ENCODE data around the gene ACKR2.

Gene ACKR2

GRCh38 chr3:42887084-42887483 is 77.8 kb downstream of the ACKR2 start:
- DNase-seq (ENCODE audit: low spot score) = no peak

GRCh38 chr3:42891042-42891441 is 81.8 kb downstream of the ACKR2 start:
- no peak for DNase-seq (ENCODE audit: low spot score)

GRCh38 chr3:42892169-42892568 is 82.9 kb downstream of the ACKR2 start:
- no peak for DNase-seq (ENCODE audit: low spot score)

GRCh38 chr3:42892807-42893206 is 83.6 kb downstream of the ACKR2 start:
- DNase-seq (ENCODE audit: low spot score) = no peak

- no peak for DNase-seq (ENCODE audit: low spot score)
Observed at GRCh38 chr3:42894698-42895579, 85.7 kb downstream of the ACKR2 start.

GRCh38 chr3:42895580-42895868 is 86.3 kb downstream of the ACKR2 start:
- DNase-seq (ENCODE audit: low spot score) = no peak

- no peak for DNase-seq (ENCODE audit: low spot score)
Observed at GRCh38 chr3:42898896-42899675, 89.8 kb downstream of the ACKR2 start.

GRCh38 chr3:42900226-42901072 is 91.2 kb downstream of the ACKR2 start:
- peak; percentile 8 for DNase-seq (ENCODE audit: low spot score)

GRCh38 chr3:42901073-42901415 is 91.8 kb downstream of the ACKR2 start:
- DNase-seq (ENCODE audit: low spot score) = no peak

- no peak for DNase-seq (ENCODE audit: low spot score)
Observed at GRCh38 chr3:42902257-42902656, 93.0 kb downstream of the ACKR2 start.

- DNase-seq (ENCODE audit: low spot score) = no peak
Observed at GRCh38 chr3:42904076-42904475, 94.8 kb downstream of the ACKR2 start.

GRCh38 chr3:42905740-42906069 is 96.5 kb downstream of the ACKR2 start:
- DNase-seq (ENCODE audit: low spot score) = no peak

GRCh38 chr3:42906070-42906847 is 97.0 kb downstream of the ACKR2 start, which contains the start of gene ZNF662:
Gene ZNF662 (plus strand): TSS chr3:42906142. CDS start chr3:42908115, 1,973 bp downstream.
- DNase-seq (ENCODE audit: low spot score) = peak; percentile 32

GRCh38 chr3:42906848-42907183 is 97.6 kb downstream of the ACKR2 start:
- DNase-seq (ENCODE audit: low spot score) = no peak

GRCh38 chr3:42908675-42909074 is 99.4 kb downstream of the ACKR2 start:
- no peak for DNase-seq (ENCODE audit: low spot score)

GRCh38 chr3:42911551-42911950 is 102.3 kb downstream of the ACKR2 start:
- no peak for DNase-seq (ENCODE audit: low spot score)

- DNase-seq (ENCODE audit: low spot score) = no peak
Observed at GRCh38 chr3:42914771-42915515, 105.7 kb downstream of the ACKR2 start.
